ENCODE data around the gene TPRA1.

GRCh38 chr3:127618891-127619290 is 28.4 kb upstream of the TPRA1 start:
- TF ChIP-seq SMC3 (IDR thresholded peaks at IDR 0.05) (no peak), CTCF (IDR thresholded peaks at IDR 0.05) (no peak)

Measured in A549 (cell line).